22Rv1 (cell line): ENCODE data around the gene LCMT1.
"Not testable (repeated sequence)": the region's sequence is repeated elsewhere in the genome, so short reads cannot be mapped to it uniquely, and the experiment has no call there.

Source experiments
- CTCF ChIP-seq: fragments of 450-650 bp; IDR thresholded peaks from 2 replicates; pipeline ENCODE4 v1.5.1; 2017; ENCODE audit warnings: mild to moderate bottlenecking
- ZFX ChIP-seq: fragments of 450-650 bp; IDR thresholded peaks from 2 replicates; pipeline ENCODE4 v1.6.1; 2017; ENCODE audit warnings: antibody characterized with exemption, borderline replicate concordance

DNA sequence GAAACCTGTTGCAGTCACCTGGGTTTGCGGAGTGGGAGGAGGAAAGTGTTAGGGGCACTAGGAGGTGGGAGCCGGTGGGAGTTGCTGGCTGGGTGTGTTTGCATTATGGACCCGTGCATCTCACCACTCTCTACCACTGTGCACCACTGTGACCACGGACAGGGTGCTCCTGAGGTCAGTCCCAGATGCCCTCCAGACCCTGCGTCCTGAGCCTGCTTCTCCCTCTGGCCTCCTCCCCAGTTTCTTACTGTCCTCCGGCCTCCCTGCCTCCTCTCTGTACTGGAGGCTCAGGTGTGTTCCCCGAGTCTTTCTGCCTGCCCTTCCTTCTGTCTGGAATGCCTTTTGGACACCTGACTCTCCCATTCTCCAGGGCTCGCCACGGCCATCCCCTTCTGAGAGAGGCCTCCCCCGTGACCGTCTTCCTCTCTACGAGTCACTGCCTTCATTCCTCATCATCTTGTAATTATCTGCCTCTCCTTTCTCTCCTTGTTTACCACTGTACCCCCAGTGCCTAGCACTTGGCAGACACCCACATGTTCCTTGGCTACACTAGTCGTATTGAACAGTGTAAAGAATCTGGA is 14.6 kb downstream of the LCMT1 start:
- not testable (repeated sequence) for TF ChIP-seq CTCF, ZFX
